ENCODE results near the gene ALPL.

GRCh38 chr1:21617126-21617738, 108.0 kb downstream of the ALPL start:
- TF ChIP-seq CTCF (conservative IDR thresholded peaks at IDR 0.05) (no peak), EZH2 (IDR thresholded peaks at IDR 0.05; ENCODE audit: low read depth) (no peak)
